EL (cell line): ENCODE data around the gene SSBP2.
"Not testable (repeated sequence)": the region's sequence is repeated elsewhere in the genome, so short reads cannot be mapped to it uniquely, and the experiment has no call there.

Experiments used
- DNase-seq: peaks from one replicate; pipeline ENCODE4 v3.0.0-alpha.2; 2016

SSBP2 gene

DNA sequence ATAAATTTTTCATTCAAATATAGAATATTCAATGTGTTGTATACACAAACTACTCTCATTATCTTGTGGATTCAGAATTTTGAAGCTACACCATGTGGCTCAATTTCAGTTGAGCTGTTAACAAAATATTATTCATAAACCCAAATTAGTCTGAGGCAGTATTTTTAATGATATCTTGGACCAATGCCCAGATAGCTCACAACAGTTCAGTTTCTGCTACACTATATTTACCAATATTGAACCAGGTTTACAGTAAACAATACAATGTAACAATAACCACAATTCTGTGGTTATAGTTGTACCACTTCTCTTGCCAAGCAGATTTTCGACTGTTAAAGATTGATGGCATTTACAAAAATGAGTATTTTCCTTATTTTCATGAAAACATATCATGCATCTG is 99.9 kb downstream of the SSBP2 start:
- DNase-seq = no peak

DNA sequence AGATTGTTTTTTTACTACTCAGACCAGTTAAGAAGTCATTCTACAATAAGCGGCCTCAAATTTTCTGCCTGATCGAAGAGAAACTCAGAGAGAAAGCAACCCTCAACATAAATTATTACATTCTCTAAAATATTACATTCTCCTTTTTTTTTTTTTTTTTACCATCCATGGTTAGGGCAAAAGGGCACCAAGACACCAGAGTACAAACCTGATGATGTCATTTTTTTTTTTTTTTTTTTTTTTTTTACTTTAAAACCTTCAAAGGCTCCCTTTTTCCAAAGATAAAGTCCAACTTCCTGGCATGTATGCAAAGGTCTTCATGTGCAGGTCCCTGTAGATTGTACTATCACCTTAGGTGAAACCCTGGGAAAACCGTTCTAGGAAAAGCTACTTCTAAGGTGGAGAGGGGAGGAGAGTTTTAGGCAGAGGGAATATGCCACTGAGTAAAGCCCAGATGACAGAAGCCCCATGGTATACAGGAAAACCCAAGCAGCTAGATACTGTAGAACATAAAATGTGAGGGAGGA is 104.4 kb downstream of the SSBP2 start:
- no peak for DNase-seq

DNA sequence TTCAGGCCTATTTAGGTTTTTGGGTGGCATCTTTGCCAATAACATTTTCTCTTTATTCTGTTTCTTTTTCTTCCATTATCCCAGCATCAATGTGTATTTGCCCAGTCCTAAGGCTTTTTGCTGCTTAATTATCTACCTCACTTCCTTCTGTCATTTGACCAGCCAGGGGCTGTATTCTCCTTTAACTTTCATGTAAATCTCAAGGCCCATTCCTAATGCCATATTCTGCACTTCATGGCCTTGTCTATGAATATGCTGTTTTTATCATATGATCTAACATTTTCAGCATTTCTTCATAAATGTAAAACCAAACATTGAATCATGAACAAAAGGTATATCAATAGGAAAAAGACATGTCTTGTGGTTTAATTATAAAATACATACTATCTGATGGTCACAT is 108.7 kb downstream of the SSBP2 start:
- no peak for DNase-seq

DNA sequence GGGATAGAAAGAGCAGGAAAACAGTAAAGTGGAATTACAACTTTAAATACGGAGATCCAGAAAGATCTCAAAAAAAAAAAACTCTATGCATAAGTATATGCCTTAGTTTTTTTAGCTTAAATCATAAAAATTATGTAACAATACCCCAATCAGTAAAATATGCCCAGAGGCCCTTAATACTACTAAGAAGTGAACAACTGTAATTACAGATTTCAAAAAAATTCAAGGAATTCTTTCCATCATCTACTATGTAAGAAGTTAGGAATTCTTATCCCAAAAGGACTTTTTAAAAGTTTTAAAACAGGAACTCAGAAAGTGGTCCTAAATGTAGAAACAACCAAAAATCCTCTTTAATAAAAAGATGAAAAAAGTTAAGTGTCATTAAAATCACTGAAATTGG is 111.3 kb downstream of the SSBP2 start:
- DNase-seq = peak; percentile 74

DNA sequence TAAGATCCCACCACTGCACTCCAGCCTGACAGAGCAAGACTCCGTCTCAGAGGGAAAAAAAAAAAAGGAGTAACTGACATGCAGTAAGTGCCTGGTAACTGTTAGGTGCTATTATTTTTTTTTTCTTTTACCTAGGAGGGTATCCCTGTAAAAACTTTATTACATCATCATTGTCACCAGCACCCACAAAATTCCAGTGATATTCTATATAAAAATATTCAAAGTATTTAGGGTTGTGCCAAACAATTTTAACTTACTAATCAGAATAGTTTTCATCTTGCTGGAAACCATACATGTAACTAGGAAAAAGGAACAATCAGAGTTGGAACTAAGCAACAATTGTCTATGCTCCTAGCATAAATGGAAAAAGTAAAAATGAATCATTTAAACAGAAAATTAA is 112.4 kb downstream of the SSBP2 start:
- peak; percentile 65 for DNase-seq

DNA sequence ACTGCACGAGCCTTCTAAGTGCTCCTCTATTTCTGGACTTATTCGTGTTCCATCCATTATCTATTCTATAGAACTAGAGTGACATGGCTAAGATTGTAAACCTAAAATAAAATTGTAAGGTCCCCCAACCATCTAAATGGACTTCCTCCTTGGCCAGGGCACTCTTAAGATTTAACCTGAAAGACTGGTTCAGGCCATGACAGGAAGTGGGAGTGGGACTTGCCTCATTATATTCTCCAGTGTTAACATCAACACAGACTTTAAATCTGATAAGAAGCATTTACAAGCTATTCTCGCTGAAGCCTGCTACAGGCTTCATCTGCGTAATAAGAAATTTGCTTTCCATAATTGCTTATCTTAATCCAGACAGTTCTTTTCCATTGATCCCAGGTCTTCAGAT is 117.0 kb downstream of the SSBP2 start:
- DNase-seq = no peak

DNA sequence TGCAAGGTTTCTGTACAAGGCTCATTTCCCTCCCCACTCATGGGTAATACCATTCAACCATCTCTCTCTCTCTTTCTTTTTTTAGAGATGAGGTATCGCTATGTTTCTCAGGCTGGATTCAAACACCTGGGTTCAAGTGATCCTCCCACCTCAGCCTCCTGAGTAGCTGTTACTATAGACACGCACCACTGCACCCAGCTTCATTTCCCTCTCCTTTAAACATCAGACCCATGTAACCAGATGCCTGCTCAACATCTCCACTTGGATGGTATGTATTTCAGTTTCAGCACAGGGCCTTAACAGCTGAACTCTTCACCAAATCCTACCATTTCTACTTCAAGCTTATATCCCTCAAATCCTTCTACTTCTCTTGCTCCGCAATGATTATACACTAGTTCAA is 117.4 kb downstream of the SSBP2 start:
- no peak for DNase-seq

DNA sequence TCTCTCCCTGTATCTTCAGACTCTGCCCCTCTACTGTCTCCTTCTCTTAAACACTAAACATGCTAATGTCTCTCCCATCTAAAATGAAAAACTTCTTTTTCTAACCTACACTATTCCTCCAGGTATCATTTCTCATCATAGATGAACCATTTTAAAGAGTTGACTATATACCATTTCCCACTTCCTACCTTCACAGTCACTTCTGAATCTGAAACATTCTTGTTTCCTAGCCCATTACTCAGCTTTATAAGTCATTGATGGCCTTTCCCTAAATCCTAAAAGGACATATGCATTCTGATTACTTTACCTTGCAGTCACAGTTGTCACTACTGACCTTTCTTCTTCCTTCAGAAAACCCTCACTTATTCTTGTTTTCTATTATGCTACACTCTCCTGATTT is 118.2 kb downstream of the SSBP2 start:
- no peak for DNase-seq

DNA sequence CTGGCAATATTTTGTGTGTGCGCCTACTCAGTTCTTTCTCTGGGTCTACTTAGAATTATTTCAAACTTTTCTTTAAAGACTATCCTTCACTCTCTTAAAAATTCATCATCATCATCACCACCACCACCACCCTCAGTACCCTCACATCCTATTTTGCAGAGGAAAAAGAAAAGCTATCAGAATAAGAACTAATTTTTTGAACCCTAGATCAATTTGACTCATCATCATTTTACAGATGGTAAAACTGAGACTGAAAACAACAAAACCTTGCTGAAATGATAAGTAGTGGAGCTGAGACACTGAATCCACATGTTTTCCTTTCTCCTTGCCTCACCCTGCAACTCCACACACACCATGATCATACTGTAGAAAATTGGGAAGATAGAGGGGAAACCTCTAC is 119.3 kb downstream of the SSBP2 start:
- DNase-seq = no peak

DNA sequence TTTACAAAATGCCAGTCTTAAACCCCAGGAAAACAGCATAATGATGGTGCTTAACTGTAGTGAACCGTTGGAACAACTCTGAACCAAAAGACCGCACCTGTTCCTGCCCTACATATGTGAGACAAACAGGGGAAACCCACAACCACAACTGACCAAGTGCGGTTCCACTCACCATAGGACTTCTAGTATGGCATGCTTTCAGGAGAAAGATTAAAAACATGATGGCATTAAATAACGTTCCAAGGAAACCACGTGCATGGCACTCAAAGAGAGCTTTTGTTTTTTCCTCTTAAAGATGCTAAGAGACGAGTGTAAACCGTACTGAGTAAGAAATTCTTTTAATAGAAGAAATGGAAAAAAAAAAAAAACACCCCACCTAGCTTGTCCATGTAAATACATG is 119.8 kb downstream of the SSBP2 start:
- no peak for DNase-seq

DNA sequence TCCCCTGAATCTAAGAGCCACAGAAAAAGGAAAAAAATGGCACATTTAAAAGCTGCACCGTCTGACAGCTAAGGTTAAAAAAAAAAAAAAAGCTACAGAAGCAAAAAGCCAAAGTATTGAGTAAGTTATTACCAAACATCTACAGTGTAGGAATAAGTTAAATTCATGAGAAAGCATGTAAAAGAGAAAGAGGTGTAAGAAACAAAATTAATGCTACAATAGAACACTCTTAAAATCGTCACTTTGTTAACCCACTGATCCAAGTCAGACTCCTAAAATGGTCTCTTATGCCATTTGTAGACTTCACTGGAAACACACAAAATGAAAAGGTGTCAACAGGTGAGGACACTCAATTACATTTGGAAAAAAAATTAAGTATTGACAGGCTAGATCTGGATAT is 120.2 kb downstream of the SSBP2 start:
- no peak for DNase-seq

DNA sequence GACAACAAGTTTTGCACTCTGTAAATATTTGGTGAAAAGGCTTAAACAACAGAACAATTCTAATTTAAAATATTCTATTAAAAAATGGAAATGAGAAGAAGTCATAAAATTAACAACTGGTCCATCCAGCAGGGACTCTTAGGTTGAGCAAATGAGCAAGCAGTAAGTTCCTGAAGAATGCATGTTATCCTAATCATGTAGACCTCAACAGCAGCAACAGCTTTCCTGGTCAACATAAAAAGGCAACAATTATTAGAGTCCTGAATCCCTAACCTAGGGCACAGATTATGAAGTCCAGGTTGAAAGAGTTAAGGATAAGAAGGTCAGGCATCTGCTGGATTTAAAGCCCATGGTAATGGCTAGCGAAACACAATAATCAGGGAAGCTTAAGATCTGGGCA is 120.9 kb downstream of the SSBP2 start:
- peak; percentile 8 for DNase-seq

DNA sequence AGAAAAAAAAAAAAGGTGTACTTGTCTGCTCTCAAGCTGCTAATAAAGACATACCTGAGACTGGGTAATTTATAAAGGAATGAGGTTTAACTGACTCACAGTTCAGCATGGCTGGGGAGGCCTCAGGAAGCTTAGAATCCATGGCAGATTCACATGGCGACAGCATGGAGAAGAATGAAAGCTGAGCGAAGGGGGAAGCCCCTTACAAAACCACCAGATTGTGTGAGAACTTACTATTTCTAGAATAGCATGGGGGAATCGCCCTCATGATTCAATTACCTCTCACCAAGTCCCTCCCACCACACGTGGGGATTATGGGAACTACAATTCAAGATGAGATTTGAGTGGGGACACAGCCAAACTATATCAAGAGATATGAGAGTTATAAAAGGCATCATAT is 122.8 kb downstream of the SSBP2 start:
- DNase-seq = not testable (repeated sequence)

DNA sequence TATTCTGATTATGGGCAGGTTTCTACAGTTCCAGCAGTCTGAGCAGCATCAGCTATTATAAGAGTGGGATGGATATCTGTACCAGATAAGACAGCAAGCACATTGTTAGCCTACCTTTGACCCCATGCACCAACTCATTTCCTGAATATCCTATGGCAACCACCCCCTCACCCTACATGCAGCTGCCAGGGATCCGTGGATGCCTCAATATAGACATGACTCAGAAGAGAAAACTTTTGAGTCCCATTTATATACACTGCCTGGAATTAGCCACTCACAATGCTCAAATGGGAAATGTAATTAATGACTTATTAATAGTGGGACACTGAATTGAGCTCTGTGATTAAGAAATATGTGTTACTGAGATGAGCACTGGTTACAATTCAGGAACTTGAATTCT is 124.4 kb downstream of the SSBP2 start:
- DNase-seq = peak; percentile 92

DNA sequence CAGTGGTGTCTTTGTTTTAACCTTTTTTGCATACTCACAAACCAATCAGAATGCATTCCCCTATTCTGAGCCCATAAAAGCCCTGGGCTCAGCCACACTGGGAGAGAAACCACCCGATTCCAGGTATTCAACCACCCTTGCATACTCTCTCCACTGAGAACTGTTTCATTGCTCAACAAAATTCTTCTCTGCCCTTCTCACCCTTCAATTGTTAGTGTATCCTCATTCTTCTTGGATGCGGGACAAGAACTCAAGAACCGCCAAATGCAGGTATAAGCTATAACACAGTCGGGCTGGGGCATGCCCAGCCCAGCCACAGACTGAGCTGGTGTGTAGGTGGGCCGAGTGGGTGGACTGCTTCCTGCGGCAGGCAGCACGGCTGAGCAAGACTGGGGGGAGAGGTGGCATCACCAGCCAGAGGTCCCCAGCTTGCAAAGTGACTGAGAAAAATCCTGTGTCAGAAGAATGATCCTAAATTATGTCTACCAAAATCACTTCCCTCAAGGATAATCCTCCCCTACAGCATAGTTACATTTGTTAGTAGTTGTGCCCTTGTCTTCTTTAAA is 141.0 kb downstream of the SSBP2 start:
- no peak for DNase-seq

DNA sequence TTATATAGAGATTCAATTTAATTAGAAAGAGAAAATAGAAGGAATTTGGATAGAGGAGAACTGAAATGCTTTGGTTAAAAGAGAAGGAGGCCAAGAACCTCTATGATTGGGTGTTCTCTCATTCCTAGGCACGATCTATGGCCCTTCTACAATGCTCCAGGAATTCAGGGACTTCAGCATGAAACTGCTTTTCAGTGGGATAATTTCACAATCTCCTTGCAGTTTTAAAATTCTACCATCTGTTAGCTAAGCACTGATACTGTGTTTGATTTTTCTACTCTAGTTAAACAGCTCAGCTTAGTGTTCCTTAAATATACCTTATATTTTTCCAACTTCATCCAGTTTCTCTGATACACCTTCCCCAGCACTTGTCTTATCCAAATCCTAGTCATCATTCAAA is 141.9 kb downstream of the SSBP2 start:
- DNase-seq = no peak

DNA sequence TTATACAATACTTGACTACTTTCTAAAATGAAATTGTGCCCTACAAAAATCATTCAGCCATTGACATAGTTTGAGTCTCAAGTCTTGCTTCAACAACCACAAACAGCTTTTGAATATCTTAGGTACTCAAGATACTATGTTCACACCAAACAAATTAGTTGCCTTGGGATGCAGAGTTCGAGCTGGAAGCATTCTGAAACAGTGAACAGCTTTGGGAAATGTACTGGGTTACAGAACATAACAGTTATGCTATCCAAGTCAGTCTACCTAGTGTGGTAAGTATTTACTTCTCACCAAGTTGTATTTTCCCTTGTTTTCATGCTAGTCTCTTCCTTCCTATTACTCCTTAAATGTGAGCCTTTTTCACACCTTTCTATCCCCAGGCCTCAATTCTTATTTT is 143.2 kb downstream of the SSBP2 start:
- no peak for DNase-seq

DNA sequence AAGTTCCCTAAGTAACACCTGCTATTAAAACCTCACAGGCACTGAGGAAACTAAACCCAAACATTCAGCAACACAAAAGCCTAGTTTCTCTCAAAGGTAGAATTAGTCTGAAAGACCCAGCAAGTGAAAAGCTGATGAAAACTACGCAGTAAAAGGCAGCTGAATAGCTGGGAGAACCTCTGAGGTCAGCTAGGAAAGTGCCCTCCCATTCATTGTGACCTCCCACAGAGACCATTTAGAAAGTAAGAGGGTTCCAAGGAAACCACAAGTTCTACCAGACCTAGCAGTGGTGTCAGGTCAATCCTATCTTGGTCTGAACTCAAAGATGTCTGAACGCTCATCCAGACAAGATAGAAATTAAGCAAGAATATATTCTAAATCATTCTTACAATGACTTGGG is 144.7 kb downstream of the SSBP2 start:
- no peak for DNase-seq

DNA sequence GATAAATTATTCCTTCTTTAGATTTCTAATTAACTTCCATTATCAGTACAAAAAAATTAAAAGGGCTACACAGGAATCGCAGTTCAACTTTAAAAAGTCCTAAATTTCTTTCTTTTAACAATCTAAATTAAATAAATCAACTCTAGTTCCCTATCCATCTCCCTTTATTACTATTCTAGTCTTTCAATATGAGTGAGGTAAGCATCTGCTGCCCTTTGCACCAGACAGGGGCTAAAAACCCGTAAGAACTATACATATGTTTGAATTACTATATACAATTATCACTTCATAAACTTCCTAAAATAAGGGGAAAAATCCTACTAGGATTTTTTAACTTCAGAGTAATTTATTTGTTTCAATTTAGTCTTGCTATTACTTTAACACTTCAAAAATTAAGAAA is 145.6 kb downstream of the SSBP2 start:
- no peak for DNase-seq

DNA sequence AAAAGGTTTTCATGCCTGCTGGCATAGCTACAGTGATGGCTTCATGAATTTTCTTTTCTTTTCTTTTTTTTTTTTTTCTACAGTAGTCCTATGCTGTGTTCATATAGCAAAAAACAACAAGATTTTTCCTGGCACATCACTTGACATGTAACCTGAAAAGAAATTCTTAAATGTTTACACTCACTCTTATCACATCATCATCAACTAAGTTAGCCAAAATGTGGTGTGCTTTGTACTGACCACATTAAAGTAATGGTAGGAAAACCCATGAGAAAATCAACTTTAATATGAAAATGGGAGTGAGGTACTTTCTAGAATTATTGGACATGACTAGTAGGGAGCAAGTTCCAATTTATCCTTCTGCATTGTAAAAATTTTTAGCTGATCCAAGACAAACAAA is 146.7 kb downstream of the SSBP2 start:
- no peak for DNase-seq

DNA sequence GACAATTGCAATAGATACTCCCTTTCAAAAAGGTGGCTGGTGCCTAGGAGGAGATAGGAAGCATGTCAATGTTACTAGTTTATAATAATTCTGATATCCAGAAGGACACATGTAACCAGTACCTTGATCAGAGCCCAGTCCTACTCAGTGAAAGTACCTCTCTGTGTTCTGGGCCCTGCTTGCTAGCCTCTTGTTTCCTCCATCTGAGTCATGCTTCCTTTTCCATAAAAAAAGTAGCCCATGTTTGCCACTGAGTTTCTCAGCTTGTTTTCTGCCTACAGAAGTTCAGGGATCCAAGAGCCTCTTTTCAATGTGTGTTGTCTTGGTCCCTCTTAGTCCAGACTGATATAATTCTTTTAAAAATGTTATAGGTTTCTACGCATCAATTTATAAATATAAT is 149.0 kb downstream of the SSBP2 start:
- DNase-seq = peak; percentile 40

DNA sequence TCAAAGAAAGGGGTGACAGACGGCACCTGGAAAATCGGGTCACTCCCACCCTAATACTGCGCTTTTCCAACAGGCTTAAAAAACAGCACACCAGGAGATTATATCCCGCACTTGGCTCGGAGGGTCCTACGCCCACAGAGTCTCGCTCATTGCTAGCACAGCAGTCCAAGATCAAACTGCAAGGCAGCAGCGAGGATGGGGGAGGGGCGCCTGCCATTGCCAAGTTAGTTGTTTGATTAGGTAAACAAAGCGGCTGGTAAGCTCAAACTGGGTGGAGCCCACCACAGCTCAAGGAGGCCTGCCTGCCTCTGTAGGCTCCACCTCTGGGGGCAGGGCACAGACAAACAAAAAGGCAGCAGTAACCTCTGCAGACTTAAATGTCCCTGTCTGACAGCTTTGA is 158.8 kb downstream of the SSBP2 start:
- not testable (repeated sequence) for DNase-seq

DNA sequence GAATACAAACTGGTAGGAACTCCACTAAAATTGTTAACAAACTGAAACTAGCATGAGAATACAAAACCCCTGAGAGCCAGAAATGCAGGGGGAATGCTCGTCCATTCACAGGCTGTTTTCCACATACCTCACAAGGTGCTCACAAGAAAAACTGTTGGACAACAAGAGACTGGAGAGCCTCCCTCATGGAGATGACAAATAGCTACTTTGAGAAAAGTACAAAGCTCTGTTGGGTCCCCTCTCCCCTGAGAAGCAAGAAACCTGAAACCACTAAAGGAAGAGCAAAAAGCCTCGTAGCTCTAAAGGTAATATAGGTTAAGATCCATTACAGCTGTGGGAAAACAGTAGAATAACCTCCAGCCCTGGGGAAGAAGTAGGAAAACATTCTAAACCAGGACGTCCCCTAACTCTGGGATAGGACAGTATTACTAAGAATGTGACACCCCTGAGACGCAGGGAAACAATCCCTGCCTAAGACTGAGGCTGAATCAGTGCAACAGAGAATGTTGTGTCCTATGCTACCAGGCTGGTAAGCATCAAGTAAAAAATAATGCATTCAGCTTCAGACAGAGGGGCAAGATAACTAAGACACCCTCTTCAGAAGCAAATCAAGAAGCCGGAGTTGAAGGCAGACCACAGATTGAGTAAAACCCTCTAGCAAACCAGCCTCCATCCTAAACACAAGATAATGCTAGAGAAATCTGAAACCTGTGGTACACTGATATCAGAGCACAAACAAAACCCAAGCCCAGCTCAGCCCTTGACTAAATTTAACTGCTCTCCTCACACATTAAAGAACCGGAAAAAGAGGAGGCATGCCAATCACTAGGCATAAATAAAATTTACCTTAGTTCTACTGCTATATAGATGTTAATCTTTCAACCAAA is 160.2 kb downstream of the SSBP2 start:
- no peak for DNase-seq

DNA sequence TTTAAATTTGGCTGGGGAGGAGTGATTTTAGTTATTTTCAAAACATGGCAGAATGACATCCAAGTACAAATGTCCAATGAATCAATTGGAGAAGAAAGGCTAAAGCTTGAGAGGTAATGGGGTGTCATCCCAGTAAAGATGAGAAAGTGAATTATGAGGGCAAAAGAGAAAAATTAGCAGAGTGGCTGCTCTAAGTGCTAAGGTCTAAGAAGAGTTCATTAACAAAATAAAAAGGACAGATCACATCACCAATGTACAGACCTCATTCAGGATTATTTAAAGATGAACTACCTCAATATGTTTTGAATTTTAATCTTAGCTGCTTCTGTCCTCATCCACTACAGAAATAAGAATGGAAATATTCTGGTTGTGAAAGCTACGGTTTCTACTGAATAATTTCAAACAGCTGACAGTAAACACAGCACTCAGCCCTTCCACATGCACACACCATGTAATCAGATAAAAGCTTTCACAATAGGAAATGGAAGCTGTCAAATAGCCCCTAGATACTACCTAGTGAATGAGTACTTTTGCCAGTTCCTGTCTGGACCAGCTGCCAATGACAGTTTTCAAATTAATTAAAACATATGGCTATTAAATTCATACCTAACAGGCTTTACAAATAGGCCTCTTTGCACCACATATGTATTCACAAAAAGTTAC is 171.5 kb downstream of the SSBP2 start:
- DNase-seq = no peak
